OCI-LY7 (cell line): ENCODE data around the gene TSN.

ENCODE experiments used
- CTCF ChIP-seq: fragments of 200-600 bp; sonication (generic); conservative IDR thresholded peaks from 2 replicates; pipeline ENCODE4 v1.5.1; 2014; ENCODE audit warnings: mild to moderate bottlenecking, antibody characterized with exemption, low read length, moderate library complexity, mixed read lengths
- EZH2phosphoT487 ChIP-seq: fragments of 200-600 bp; sonication (generic); IDR thresholded peaks from 2 replicates; pipeline ENCODE4 v1.6.1; 2018; ENCODE audit warnings: low read depth, borderline replicate concordance, mild to moderate bottlenecking, mixed run types, antibody characterized with exemption, low read length, moderate library complexity, mixed read lengths

GRCh38 chr2:121791290-121791689, 35.8 kb downstream of the TSN start:
- TF ChIP-seq CTCF: no peak
- TF ChIP-seq EZH2phosphoT487: no peak
